Measurements from ENCODE around the gene CLEC6A. TPM values are rescaled to one million over a fixed set of nuclear protein-coding genes. Genes with fewer than 3 reads are reported as not detected.

The CLEC6A gene
- total RNA-seq, 5 donors from 2014 or later (not counting 1 experiment from before 2014, with no cell fraction given), result not detected

- no peaks in the 10 kb centered on the region for H3K9me3 Mint-ChIP-seq
- ChIA-PET CTCF (no interaction called here), POLR2A (no interaction called here)
- Histone ChIP-seq H3K4me3 (ENCODE audit: control insufficient read depth in 1 of 2, extremely low read depth in 1 of 2, low read length in 1 of 2) (no peak overlapping the region), H3K27ac (ENCODE audit: low read length) (no peak overlapping the region), H3K9me3 (no peaks in the 10 kb centered on the region), H3K36me3 (ENCODE audit: control insufficient read depth in 2 of 2, extremely low read depth in 1 of 2, insufficient read depth in 1 of 2, low read length in 1 of 2) (no peaks in the 10 kb centered on the region), H3K4me1 (ENCODE audit: control insufficient read depth in 1 of 2, extremely low read depth in 1 of 2, insufficient read depth in 2 of 2, low read length in 2 of 2) (no peaks in the 10 kb centered on the region), H3K27me3 (replicated peaks in 1 of 2; ENCODE audit: control insufficient read depth in 2 of 2, extremely low read depth in 1 of 2, insufficient read depth in 2 of 2, low read length in 1 of 2) (peaks cover 0 to 3% of the 10 kb centered on the region in 2 experiments)
- H3K4me1 Mint-ChIP-seq, result no peaks in the 10 kb centered on the region
- peaks cover 9 to 12% of the 10 kb centered on the region in 2 donors for H3K27me3 Mint-ChIP-seq
- DNase-seq (no peak), ATAC-seq (replicated peaks in 1 of 4) (no peak)
- no peaks in the 10 kb centered on the region for H3K36me3 Mint-ChIP-seq
- WGBS (ENCODE audit: insufficient coverage), result 100% methylated on average over 2 of the region's 7 CpGs
- H3K27ac Mint-ChIP-seq, result no peak overlapping the region
- no peak overlapping the region for H3K4me3 Mint-ChIP-seq
These were observed 6.4 kb upstream of the CLEC6A start for GRCh38 chr12:8449355-8449859.

- Mint-ChIP-seq H3K4me3 (no peak overlapping the region), H3K27me3 (peaks cover 12 to 15% of the 10 kb centered on the region in 2 donors), H3K36me3 (no peaks in the 10 kb centered on the region), H3K9me3 (no peaks in the 10 kb centered on the region), H3K27ac (no peak overlapping the region), H3K4me1 (no peaks in the 10 kb centered on the region)
- Histone ChIP-seq H3K4me1 (ENCODE audit: control insufficient read depth in 1 of 2, extremely low read depth in 1 of 2, insufficient read depth in 2 of 2, low read length in 2 of 2) (no peaks in the 10 kb centered on the region), H3K27me3 (replicated peaks in 1 of 2; ENCODE audit: control insufficient read depth in 2 of 2, extremely low read depth in 1 of 2, insufficient read depth in 2 of 2, low read length in 1 of 2) (peaks cover 0 to 3% of the 10 kb centered on the region in 2 experiments), H3K36me3 (ENCODE audit: control insufficient read depth in 2 of 2, extremely low read depth in 1 of 2, insufficient read depth in 1 of 2, low read length in 1 of 2) (no peaks in the 10 kb centered on the region), H3K9me3 (no peaks in the 10 kb centered on the region), H3K27ac (ENCODE audit: low read length) (no peak overlapping the region), H3K4me3 (ENCODE audit: control insufficient read depth in 1 of 2, extremely low read depth in 1 of 2, low read length in 1 of 2) (no peak overlapping the region)
- no peak for DNase-seq
- no CpG with 5 or more reads among the region's 12 CpGs for WGBS (ENCODE audit: insufficient coverage)
- ChIA-PET POLR2A (no interaction called here), CTCF (no interaction called here)
- no peak for ATAC-seq (replicated peaks in 1 of 4)
These were observed 3.7 kb upstream of the CLEC6A start for GRCh38 chr12:8452036-8452435.

GRCh38 chr12:8453021-8453513 is 2.7 kb upstream of the CLEC6A start:
- Histone ChIP-seq H3K9me3 (no peaks in the 10 kb centered on the region), H3K4me1 (ENCODE audit: control insufficient read depth in 1 of 2, extremely low read depth in 1 of 2, insufficient read depth in 2 of 2, low read length in 2 of 2) (no peaks in the 10 kb centered on the region), H3K27me3 (replicated peaks in 1 of 2; ENCODE audit: control insufficient read depth in 2 of 2, extremely low read depth in 1 of 2, insufficient read depth in 2 of 2, low read length in 1 of 2) (peaks cover 0 to 3% of the 10 kb centered on the region in 2 experiments), H3K27ac (ENCODE audit: low read length) (no peak overlapping the region), H3K36me3 (ENCODE audit: control insufficient read depth in 2 of 2, extremely low read depth in 1 of 2, insufficient read depth in 1 of 2, low read length in 1 of 2) (no peaks in the 10 kb centered on the region), H3K4me3 (ENCODE audit: control insufficient read depth in 1 of 2, extremely low read depth in 1 of 2, low read length in 1 of 2) (no peak overlapping the region)
- 83% methylated on average over 1 of the region's 4 CpGs for WGBS (ENCODE audit: insufficient coverage)
- CTCF ChIA-PET, result no interaction called here
- no peak for DNase-seq
- no peak overlapping the region for H3K4me3 Mint-ChIP-seq
- no peaks in the 10 kb centered on the region for H3K36me3 Mint-ChIP-seq
- H3K4me1 Mint-ChIP-seq, result no peaks in the 10 kb centered on the region
- no peak overlapping the region for H3K27ac Mint-ChIP-seq
- H3K27me3 Mint-ChIP-seq, result peaks cover 19 to 20% of the 10 kb centered on the region in 2 donors
- no peak for ATAC-seq (replicated peaks in 1 of 4)
- POLR2A ChIA-PET, result no interaction called here
- no peaks in the 10 kb centered on the region for H3K9me3 Mint-ChIP-seq

- Histone ChIP-seq H3K27ac (ENCODE audit: low read length) (no peak overlapping the region), H3K36me3 (ENCODE audit: control insufficient read depth in 2 of 2, extremely low read depth in 1 of 2, insufficient read depth in 1 of 2, low read length in 1 of 2) (no peaks in the 10 kb centered on the region), H3K4me1 (ENCODE audit: control insufficient read depth in 1 of 2, extremely low read depth in 1 of 2, insufficient read depth in 2 of 2, low read length in 2 of 2) (no peaks in the 10 kb centered on the region), H3K4me3 (ENCODE audit: control insufficient read depth in 1 of 2, extremely low read depth in 1 of 2, low read length in 1 of 2) (no peak overlapping the region), H3K27me3 (replicated peaks in 1 of 2; ENCODE audit: control insufficient read depth in 2 of 2, extremely low read depth in 1 of 2, insufficient read depth in 2 of 2, low read length in 1 of 2) (peaks cover 0 to 3% of the 10 kb centered on the region in 2 experiments), H3K9me3 (no peaks in the 10 kb centered on the region)
- H3K27me3 Mint-ChIP-seq, result peaks cover 25 to 26% of the 10 kb centered on the region in 2 donors
- H3K4me1 Mint-ChIP-seq, result no peaks in the 10 kb centered on the region
- CTCF ChIA-PET, result interaction anchor here in 1 of 2 donors (0.5 kb wide), 1 partner anchor 66 kb away, joined by 7 read pairs; no protein-coding TSS in a partner anchor
- POLR2A ChIA-PET, result no interaction called here
- ATAC-seq (replicated peaks in 1 of 4), result no peak
- H3K4me3 Mint-ChIP-seq, result no peak overlapping the region
- H3K27ac Mint-ChIP-seq, result no peak overlapping the region
- WGBS (ENCODE audit: insufficient coverage), result no CpG with 5 or more reads among the region's 1 CpG
- no peaks in the 10 kb centered on the region for H3K36me3 Mint-ChIP-seq
- DNase-seq, result no peak
- no peaks in the 10 kb centered on the region for H3K9me3 Mint-ChIP-seq
These were observed 2.0 kb upstream of the CLEC6A start for GRCh38 chr12:8453796-8454195.

- no peaks in the 10 kb centered on the region for H3K36me3 Mint-ChIP-seq
- no peak for DNase-seq
- peaks cover 0 to 3% of the 10 kb centered on the region in 2 experiments for H3K27me3 ChIP-seq (replicated peaks in 1 of 2; ENCODE audit: control insufficient read depth in 2 of 2, extremely low read depth in 1 of 2, insufficient read depth in 2 of 2, low read length in 1 of 2)
- no peaks in the 10 kb centered on the region for H3K9me3 Mint-ChIP-seq
- CTCF ChIA-PET, result no interaction called here
- H3K27ac Mint-ChIP-seq, result no peak overlapping the region
- peaks cover 30% of the 10 kb centered on the region in 2 donors for H3K27me3 Mint-ChIP-seq
- POLR2A ChIA-PET, result no interaction called here
- H3K4me1 Mint-ChIP-seq, result no peaks in the 10 kb centered on the region
- H3K36me3 ChIP-seq (ENCODE audit: control insufficient read depth in 2 of 2, extremely low read depth in 1 of 2, insufficient read depth in 1 of 2, low read length in 1 of 2), result no peaks in the 10 kb centered on the region
- H3K4me3 ChIP-seq (ENCODE audit: control insufficient read depth in 1 of 2, extremely low read depth in 1 of 2, low read length in 1 of 2), result no peak overlapping the region
- H3K27ac ChIP-seq (ENCODE audit: low read length), result no peak overlapping the region
- no peak for ATAC-seq (replicated peaks in 1 of 4)
- no peak overlapping the region for H3K4me3 Mint-ChIP-seq
- H3K9me3 ChIP-seq, result no peaks in the 10 kb centered on the region
- H3K4me1 ChIP-seq (ENCODE audit: control insufficient read depth in 1 of 2, extremely low read depth in 1 of 2, insufficient read depth in 2 of 2, low read length in 2 of 2), result no peaks in the 10 kb centered on the region
These were observed 491 bp upstream of the CLEC6A start for GRCh38 chr12:8455271-8455670.

GRCh38 chr12:8461426-8461825 is 5.7 kb downstream of the CLEC6A start:
- H3K27ac Mint-ChIP-seq, result no peak overlapping the region
- peaks cover 15 to 22% of the 10 kb centered on the region in 2 donors for H3K27me3 Mint-ChIP-seq
- ChIA-PET POLR2A (no interaction called here), CTCF (no interaction called here)
- H3K9me3 Mint-ChIP-seq, result no peaks in the 10 kb centered on the region
- H3K4me3 ChIP-seq (ENCODE audit: control insufficient read depth in 1 of 2, extremely low read depth in 1 of 2, low read length in 1 of 2), result no peak overlapping the region
- no peak overlapping the region for H3K27ac ChIP-seq (ENCODE audit: low read length)
- no peaks in the 10 kb centered on the region for H3K4me1 Mint-ChIP-seq
- H3K36me3 Mint-ChIP-seq, result no peaks in the 10 kb centered on the region
- H3K36me3 ChIP-seq (ENCODE audit: control insufficient read depth in 2 of 2, extremely low read depth in 1 of 2, insufficient read depth in 1 of 2, low read length in 1 of 2), result no peaks in the 10 kb centered on the region
- H3K4me1 ChIP-seq (ENCODE audit: control insufficient read depth in 1 of 2, extremely low read depth in 1 of 2, insufficient read depth in 2 of 2, low read length in 2 of 2), result no peaks in the 10 kb centered on the region
- H3K27me3 ChIP-seq (replicated peaks in 1 of 2; ENCODE audit: control insufficient read depth in 2 of 2, extremely low read depth in 1 of 2, insufficient read depth in 2 of 2, low read length in 1 of 2), result peaks cover 0 to 4% of the 10 kb centered on the region in 2 experiments
- no peaks in the 10 kb centered on the region for H3K9me3 ChIP-seq
- no CpG with 5 or more reads among the region's 2 CpGs for WGBS (ENCODE audit: insufficient coverage)
- DNase-seq (no peak), ATAC-seq (replicated peaks in 1 of 4) (no peak)
- no peak overlapping the region for H3K4me3 Mint-ChIP-seq

All from T-cell (primary cell).